Common myeloid progenitor, CD34-positive (primary cell): ENCODE data around the gene BLTP2.

Source experiments
- CTCF ChIA-PET: fragments of 350-600 bp; sonication (Branson Sonifier 250); formaldehyde crosslinking; loops from one replicate; lab custom pipeline; 2021; ENCODE audit warnings: antibody characterized with exemption; lab: Charles Lee
- POLR2A ChIA-PET: fragments of 350-600 bp; sonication (Branson Sonifier 250); formaldehyde crosslinking; loops from one replicate; lab custom pipeline; 2021; ENCODE audit warnings: antibody characterized with exemption; lab: Charles Lee
- DNase-seq, 3 donors: peaks; one replicate each; pipeline versions ENCODE4 v3.0.0 to v3.0.0-alpha.2; 2013
- H3K27ac ChIP-seq, 2 experiments: 1 replicate in 1 of 2; 2 replicates in 1 of 2; pipeline ENCODE4 v1.7.0; 2013; ENCODE audit warnings: inconsistent platforms in 2 of 2, low read length in 2 of 2, mild to moderate bottlenecking in 2 of 2, low read depth in 1 of 2, moderate library complexity in 1 of 2; ENCODE audit not compliant: severe bottlenecking in 2 of 2, insufficient read depth in 1 of 2, poor library complexity in 1 of 2
- H3K27me3 ChIP-seq, 5 experiments: replicated peaks in 2 of 5; 1 replicate in 3 of 5; 2 replicates in 2 of 5; pipeline versions ENCODE4 v1.6.1 to v1.7.0; 2013; ENCODE audit warnings: low read length in 4 of 5, mild to moderate bottlenecking in 2 of 5, moderate library complexity in 2 of 5, inconsistent platforms in 1 of 5; ENCODE audit not compliant: insufficient read depth in 5 of 5, control insufficient read depth in 4 of 5
- H3K36me3 ChIP-seq, 4 experiments: 1 replicate in 2 of 4; 2 replicates in 2 of 4; pipeline versions ENCODE4 v1.6.1 to v1.7.0; 2013; ENCODE audit warnings: low read length in 3 of 4, control low read depth in 1 of 4, mild to moderate bottlenecking in 1 of 4; ENCODE audit not compliant: control insufficient read depth in 4 of 4, insufficient read depth in 4 of 4
- H3K4me1 ChIP-seq, 4 experiments: 1 replicate in 3 of 4; 2 replicates in 1 of 4; pipeline versions ENCODE4 v1.6.1 to v1.7.1; 2013; ENCODE audit warnings: low read length in 3 of 4, mild to moderate bottlenecking in 3 of 4, control low read depth in 1 of 4, inconsistent platforms in 1 of 4, moderate library complexity in 1 of 4; ENCODE audit not compliant: control insufficient read depth in 4 of 4, insufficient read depth in 4 of 4; ENCODE audit errors: control extremely low read depth in 1 of 4
- H3K4me3 ChIP-seq, 7 experiments: 1 replicate in 4 of 7; 2 replicates in 3 of 7; pipeline versions ENCODE4 v1.5.1 to v1.7.0; 2013; ENCODE audit warnings: mild to moderate bottlenecking in 7 of 7, low read length in 6 of 7, moderate library complexity in 6 of 7, inconsistent platforms in 2 of 7, low read depth in 2 of 7, control low read depth in 1 of 7; ENCODE audit not compliant: insufficient read depth in 4 of 7, control insufficient read depth in 1 of 7; ENCODE audit errors: extremely low read depth in 1 of 7
- H3K9me3 ChIP-seq, 5 experiments: 1 replicate in 4 of 5; 2 replicates in 1 of 5; pipeline versions ENCODE4 v1.6.1 to v1.7.1; 2013; ENCODE audit warnings: low read length in 4 of 5, mild to moderate bottlenecking in 2 of 5, inconsistent platforms in 1 of 5, low read depth in 1 of 5, moderate library complexity in 1 of 5; ENCODE audit not compliant: control insufficient read depth in 4 of 5, insufficient read depth in 2 of 5; ENCODE audit errors: control extremely low read depth in 1 of 5
- WGBS: methylation state at CpG from one replicate; pipeline ENCODE4 v1.1.5; 2013; ENCODE audit not compliant: insufficient coverage; 5-methylcytosine and 5-hydroxymethylcytosine counted together

BLTP2 gene

DNA sequence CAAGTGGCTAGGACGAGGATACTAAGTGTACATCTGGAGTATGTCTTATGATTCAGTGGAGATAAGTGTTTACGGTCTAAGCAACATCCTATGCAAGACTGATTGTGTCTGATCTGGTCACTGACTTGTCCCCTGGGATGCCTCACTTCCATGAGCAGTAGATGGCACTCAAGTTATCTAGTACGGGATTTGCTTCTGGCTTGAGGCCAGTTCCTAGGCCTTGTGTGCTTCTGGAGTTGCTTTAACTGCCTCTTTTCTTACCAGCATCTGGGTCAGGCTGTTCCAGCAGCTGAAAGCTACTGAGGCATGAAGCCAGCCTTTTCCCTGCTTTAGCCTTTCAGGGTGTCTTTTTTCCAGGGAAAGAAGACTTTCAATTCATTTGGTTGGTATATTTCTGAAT is 40.0 kb upstream of the BLTP2 start:
- peak in 2 of 3 donors; percentile 6 to 10 for DNase-seq
- Histone ChIP-seq H3K9me3 (no peaks in the 10 kb centered on the region), H3K4me3 (no peak overlapping the region), H3K4me1 (no peaks in the 10 kb centered on the region), H3K27ac (no peak overlapping the region), H3K27me3 (no peaks in the 10 kb centered on the region), H3K36me3 (peaks cover 26 to 95% (median 85%) of the 10 kb centered on the region in 4 experiments)
- ChIA-PET CTCF (interaction anchor here (0.8 kb wide), 1 partner anchor 39 kb away, joined by 3 read pairs; no protein-coding TSS in a partner anchor), POLR2A (no interaction called here)
- 88% methylated on average over 3 of the region's 3 CpGs for WGBS

DNA sequence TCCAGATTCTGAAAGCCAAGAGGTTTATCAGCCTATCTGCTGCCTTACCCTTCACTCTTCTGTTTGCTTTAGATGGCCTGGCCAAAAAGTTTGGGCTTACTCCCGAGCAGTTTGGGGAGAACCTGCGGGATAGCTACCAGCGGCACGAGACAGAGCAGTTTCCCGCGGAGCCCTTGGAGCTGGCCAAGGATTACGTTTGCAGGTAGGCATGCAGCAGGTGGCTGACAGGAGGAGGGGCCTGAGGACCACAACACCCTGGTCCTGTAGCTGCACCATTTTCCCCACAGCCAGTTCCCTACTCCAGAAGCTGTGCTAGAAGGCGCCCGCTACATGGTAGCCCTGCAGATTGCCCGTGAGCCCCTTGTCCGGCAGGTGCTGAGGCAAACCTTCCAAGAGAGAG is 37.7 kb upstream of the BLTP2 start:
- no peak overlapping the region for H3K27ac ChIP-seq

DNA sequence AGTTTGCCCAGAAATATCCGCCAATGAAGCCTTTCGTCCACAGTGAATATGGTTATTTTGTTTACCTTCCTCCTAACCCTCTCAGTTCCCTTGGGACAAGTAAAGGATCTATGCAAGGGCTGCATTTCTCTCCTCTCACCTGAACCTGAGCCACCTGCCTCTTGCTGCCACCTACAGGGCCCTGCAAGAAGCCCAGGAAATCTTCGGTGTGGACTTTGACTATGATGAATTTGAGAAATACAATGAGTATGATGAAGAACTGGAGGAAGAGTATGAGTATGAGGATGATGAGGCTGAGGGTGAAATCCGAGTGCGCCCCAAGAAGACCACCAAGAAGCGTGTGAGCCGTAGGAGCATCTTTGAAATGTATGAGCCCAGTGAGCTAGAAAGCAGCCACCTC is 31.0 kb upstream of the BLTP2 start:
- DNase-seq: peak; percentile 11 to 35 (median 32)
- H3K9me3 ChIP-seq: no peaks in the 10 kb centered on the region
- ChIA-PET POLR2A (no interaction called here), CTCF (interaction anchor here (0.7 to 4.6 kb wide), 11 partner anchors 8 to 35 kb away, joined by 3 to 36 read pairs (median 5); partner anchors contain the start of genes BLTP2, SDF2 and SUPT6H)
- peaks cover 42 to 93% (median 71%) of the 10 kb centered on the region in 4 experiments for H3K36me3 ChIP-seq
- no peaks in the 10 kb centered on the region for H3K4me1 ChIP-seq
- H3K4me3 ChIP-seq: no peak overlapping the region
- H3K27me3 ChIP-seq: no peaks in the 10 kb centered on the region
- 98% methylated on average over 6 of the region's 7 CpGs for WGBS
- no peak overlapping the region for H3K27ac ChIP-seq

More for the DNA sequence above, 37.7 kb upstream of the BLTP2 start:
- H3K4me3 ChIP-seq: no peak overlapping the region
- WGBS: 98% methylated on average over 4 of the region's 11 CpGs
- H3K36me3 ChIP-seq: peaks cover 20 to 94% (median 75%) of the 10 kb centered on the region in 4 experiments
- POLR2A ChIA-PET: no interaction called here
- H3K27me3 ChIP-seq: no peaks in the 10 kb centered on the region
- no peak for DNase-seq
- H3K4me1 ChIP-seq: no peaks in the 10 kb centered on the region
- CTCF ChIA-PET: interaction anchor here (0.8 to 2.0 kb wide), 6 partner anchors 8 to 20 kb away, joined by 3 to 4 read pairs (median 4); partner anchors contain the start of genes SDF2 and SUPT6H
- H3K9me3 ChIP-seq: no peaks in the 10 kb centered on the region

DNA sequence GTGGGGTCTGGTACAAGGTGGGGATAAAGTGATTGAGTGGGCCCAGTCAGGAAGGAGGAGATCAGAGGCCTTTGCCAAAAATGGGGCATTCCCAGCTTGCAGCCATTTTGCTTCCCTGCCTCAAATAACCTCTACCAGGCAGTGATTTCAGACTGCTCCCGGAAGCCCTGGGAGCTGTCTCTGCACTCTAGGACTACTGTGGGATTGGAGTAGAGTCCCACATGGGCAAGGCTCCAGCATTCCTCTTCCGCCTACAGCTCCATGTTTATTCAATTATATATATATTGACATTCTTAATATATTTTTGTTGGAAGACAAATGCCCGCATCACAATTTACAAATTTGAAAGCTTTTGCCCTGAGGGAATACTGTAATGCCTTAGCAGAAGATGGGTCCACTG is 30.5 kb upstream of the BLTP2 start:
- H3K27ac ChIP-seq: no peak overlapping the region
- DNase-seq: no peak
- WGBS: no CpG with 5 or more reads among the region's 3 CpGs
- H3K4me3 ChIP-seq: no peak overlapping the region
- ChIA-PET POLR2A (no interaction called here), CTCF (interaction anchor here (0.7 to 4.6 kb wide), 11 partner anchors 9 to 35 kb away, joined by 3 to 36 read pairs (median 5); partner anchors contain the start of genes BLTP2, SDF2 and SUPT6H)
- H3K4me1 ChIP-seq: no peaks in the 10 kb centered on the region
- H3K27me3 ChIP-seq: no peaks in the 10 kb centered on the region
- peaks cover 42 to 91% (median 69%) of the 10 kb centered on the region in 4 experiments for H3K36me3 ChIP-seq
- no peaks in the 10 kb centered on the region for H3K9me3 ChIP-seq

DNA sequence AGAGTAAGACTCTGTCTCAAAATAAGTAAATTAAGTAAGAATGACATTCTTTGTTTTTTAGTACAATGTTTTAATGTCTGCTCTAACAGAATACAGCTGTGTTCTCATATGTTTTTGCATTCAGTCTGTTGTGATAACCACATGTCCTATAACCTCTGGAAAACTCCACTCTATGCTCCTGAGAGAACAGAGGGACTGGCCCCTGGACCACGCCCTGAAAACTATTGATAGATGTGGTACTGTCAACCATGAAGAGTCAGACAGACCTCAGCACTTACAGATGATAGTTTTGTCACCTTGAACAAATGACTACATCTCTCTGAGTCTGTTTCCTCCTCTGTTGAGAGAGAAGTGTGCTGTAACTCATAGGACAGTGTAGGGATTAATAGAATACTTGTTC is 25.0 kb upstream of the BLTP2 start:
- no peaks in the 10 kb centered on the region for H3K27me3 ChIP-seq
- no peak overlapping the region for H3K4me3 ChIP-seq
- no peak for DNase-seq
- H3K9me3 ChIP-seq: no peaks in the 10 kb centered on the region
- ChIA-PET POLR2A (no interaction called here), CTCF (interaction anchor here (1.4 to 2.8 kb wide), 3 partner anchors 10 to 24 kb away, joined by 4 to 13 read pairs (median 6); partner anchors contain the start of gene BLTP2)
- no CpG with 5 or more reads among the region's 1 CpG for WGBS
- H3K4me1 ChIP-seq: peaks cover 0 to 2% (median 0%) of the 10 kb centered on the region in 4 experiments
- no peak overlapping the region for H3K27ac ChIP-seq
- H3K36me3 ChIP-seq: peaks cover 26 to 69% (median 48%) of the 10 kb centered on the region in 4 experiments

DNA sequence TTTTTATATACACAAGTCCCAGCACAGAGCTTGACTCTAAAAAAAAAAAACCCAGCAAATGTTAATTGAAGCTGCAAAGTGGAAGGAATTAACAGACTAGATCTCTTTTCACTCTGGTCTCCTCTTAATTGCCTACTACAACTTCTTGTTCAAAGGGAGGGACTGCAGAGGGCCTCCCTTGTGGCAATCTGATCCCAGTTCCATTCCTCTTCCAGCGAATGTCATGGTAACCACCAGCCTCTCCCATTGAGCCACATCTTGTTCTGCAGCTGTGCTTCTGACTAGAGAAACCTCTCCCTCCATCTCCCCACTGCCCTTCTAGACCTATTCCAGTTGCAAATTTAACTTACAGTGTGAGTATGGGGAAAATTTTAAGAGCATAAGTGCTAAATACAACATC is 22.9 kb upstream of the BLTP2 start:
- Histone ChIP-seq H3K27ac (no peak overlapping the region), H3K4me3 (no peak overlapping the region), H3K9me3 (no peaks in the 10 kb centered on the region), H3K4me1 (peaks cover 6 to 9% (median 7%) of the 10 kb centered on the region in 4 experiments), H3K36me3 (peaks cover 10 to 52% (median 28%) of the 10 kb centered on the region in 4 experiments), H3K27me3 (no peaks in the 10 kb centered on the region)
- ChIA-PET POLR2A (no interaction called here), CTCF (interaction anchor here (0.6 to 2.8 kb wide), 5 partner anchors 12 to 30 kb away, joined by 3 to 13 read pairs (median 3); partner anchors contain the start of gene BLTP2)
- 100% methylated on average over 1 of the region's 1 CpG for WGBS
- no peak for DNase-seq

DNA sequence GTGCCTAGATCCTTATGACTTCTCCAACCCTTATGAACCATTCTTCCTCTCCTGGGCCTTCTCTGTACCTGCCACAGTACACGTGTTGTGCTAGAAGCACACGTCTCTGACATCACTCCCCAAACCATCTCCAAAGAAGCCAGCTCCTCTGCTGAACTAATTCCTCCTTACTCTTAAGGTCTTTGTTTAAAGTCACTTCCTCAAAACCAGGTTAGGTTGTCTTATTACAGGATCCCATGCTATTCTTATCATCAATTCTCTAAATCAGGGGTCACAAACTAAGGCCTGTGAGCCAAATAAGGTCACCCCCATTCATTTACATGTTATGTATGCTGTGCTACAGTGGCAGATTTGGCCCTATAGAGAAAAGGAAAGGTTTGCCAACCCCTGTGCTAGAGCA is 21.0 kb upstream of the BLTP2 start:
- ChIA-PET CTCF (interaction anchor here (0.8 to 1.6 kb wide), 3 partner anchors 10 to 25 kb away, joined by 3 to 5 read pairs (median 4); no protein-coding TSS in a partner anchor), POLR2A (interaction anchor here (0.9 to 1.0 kb wide), 2 partner anchors 19 to 22 kb away, joined by 5 to 6 read pairs; no protein-coding TSS in a partner anchor)
- no peak overlapping the region for H3K27ac ChIP-seq
- no peaks in the 10 kb centered on the region for H3K9me3 ChIP-seq
- peaks cover 7 to 17% (median 13%) of the 10 kb centered on the region in 4 experiments for H3K4me1 ChIP-seq
- no peak for DNase-seq
- no peaks in the 10 kb centered on the region for H3K27me3 ChIP-seq
- no peak overlapping the region for H3K4me3 ChIP-seq
- peaks cover 3 to 35% (median 15%) of the 10 kb centered on the region in 4 experiments for H3K36me3 ChIP-seq
- 94% methylated on average over 2 of the region's 2 CpGs for WGBS
